Epithelial cell of proximal tubule (primary cell): Measurements from ENCODE around the gene MLH3. TPM values are rescaled to one million over a fixed set of nuclear protein-coding genes. Genes with fewer than 3 reads are reported as not detected.

Source experiments
- DNase-seq: peaks from one replicate; pipeline ENCODE4 v3.0.0-alpha.2; 2011; ENCODE audit warnings: low read depth
- H3K4me3 ChIP-seq: 2 replicates; pipeline ENCODE4 v1.5.1; 2011; ENCODE audit warnings: low read depth, mild to moderate bottlenecking, low read length
- CTCF ChIP-seq: conservative IDR thresholded peaks from 2 replicates; pipeline ENCODE4 v1.5.1; 2012; ENCODE audit warnings: low read depth, mild to moderate bottlenecking, low read length
- total RNA-seq: library from RNA; depleted of rRNA; stranded (reverse); fragments of >200 nt; gene quantifications from 2 replicates; pipeline ENCODE4 v1.2.3, GENCODE V29; 2015

Gene MLH3
- total RNA-seq, 1 donor from 2014 or later, result 10.3 TPM

GRCh38 chr14:75081660-75082229, 30.5 kb upstream of the MLH3 start:
- TF ChIP-seq CTCF, result no peak
- no peak overlapping the region for H3K4me3 ChIP-seq
- DNase-seq, result no peak

DNA sequence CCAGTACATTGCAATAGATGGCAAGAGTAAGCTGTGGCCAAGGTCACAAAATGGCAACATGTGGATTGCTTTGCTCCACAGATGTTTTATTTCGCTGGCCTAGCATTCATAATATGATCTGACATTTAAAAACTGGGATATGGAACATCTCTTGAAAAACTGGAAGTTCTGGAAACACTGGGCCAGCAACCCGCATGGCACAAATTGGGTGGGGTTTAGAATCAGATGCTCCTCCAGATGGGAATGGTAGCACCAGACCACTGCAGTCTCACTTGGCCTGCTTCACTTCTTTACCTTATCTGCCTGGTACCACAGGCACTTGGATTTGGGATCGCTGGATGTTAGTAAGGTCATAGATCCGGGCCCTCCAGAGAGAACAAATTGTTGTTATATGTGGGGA, 28.3 kb upstream of the MLH3 start:
- no peak for TF ChIP-seq CTCF
- no peak for DNase-seq

DNA sequence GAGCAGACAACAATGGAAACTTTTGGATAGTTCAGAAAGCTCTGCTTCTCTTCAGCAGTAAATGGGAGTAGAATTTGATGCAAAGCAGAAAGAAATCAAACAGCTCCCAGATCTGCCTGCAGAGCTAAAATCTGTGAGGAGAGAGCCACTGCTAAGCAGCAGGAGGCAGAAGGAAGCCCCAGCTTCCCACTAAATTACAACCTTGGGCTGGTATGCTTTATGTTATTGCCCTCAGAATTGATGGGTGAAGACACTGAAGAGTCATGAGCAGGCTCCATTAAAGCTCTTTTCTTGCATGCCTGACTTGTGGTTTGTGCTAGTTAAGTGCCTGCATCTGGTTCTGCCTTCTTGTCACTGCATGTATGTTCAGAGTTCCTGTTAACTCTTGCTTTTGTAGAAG, 26.5 kb upstream of the MLH3 start:
- DNase-seq, result no peak
- no peak for TF ChIP-seq CTCF
- H3K4me3 ChIP-seq, result no peak overlapping the region

More for the DNA sequence above, 28.3 kb upstream of the MLH3 start:
- no peak overlapping the region for H3K4me3 ChIP-seq

DNA sequence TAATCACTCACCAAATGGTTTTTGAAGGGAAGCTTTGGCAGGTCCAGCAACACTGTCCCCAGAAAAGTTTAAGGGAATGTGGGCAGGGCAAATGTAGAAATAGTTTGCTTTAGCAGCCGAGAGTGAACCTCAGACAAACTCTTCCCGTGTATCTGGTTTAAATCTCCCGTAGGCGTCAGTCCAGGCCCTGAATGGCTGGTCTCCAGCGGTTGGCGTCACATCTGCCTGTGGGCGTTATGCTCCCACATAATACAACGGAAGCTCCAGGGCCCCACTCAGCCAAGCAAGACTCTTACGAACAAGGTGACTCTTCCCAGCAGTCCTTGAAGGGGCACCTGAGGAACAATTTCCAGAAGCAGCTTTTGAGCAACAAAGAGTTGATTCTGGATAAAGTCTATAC, 19.1 kb upstream of the MLH3 start:
- no peak for DNase-seq
- H3K4me3 ChIP-seq, result peak overlapping the region; percentile 64
- no peak for TF ChIP-seq CTCF

DNA sequence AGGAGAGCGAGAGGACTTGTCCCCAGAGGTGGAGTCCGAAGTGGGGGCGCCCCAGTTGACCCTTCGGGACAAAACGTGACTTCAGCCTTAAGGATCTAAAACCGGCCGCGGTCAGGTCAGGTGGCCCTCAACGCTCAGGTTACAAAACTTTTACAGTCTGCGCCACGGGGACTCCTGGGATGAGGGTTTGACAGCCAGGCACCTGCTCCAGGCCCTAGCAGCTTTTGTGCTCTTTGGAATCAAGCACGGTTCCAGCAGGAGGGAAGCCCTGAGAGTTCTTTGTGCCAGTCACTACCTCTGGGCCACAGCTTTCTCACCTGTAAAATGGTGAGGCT, 18.5 kb upstream of the MLH3 start:
- no peak for TF ChIP-seq CTCF
- no peak for DNase-seq
- peak overlapping the region; percentile 64 for H3K4me3 ChIP-seq

- TF ChIP-seq CTCF, result no peak
- peak within 1 kb of the TSS; percentile 64 for H3K4me3 ChIP-seq
- no peak for DNase-seq
Measured at GRCh38 chr14:75069121-75069810, 18.0 kb upstream of the MLH3 start, which contains the start of gene ZC2HC1C. Gene ZC2HC1C (plus strand): TSS chr14:75069641. CDS start chr14:75070574, 933 bp downstream.
